ENCODE results near the gene BMPR1A.

Gene BMPR1A

GRCh38 chr10:86958901-86959736, 202.7 kb downstream of the BMPR1A start:
- Mint-ChIP-seq H3K36me3 (ENCODE audit: low read depth) (no peaks in the 10 kb centered on the region), H3K4me3 (no peak overlapping the region), H3K4me1 (ENCODE audit: low read depth) (no peaks in the 10 kb centered on the region), H3K27me3 (ENCODE audit: low read depth) (no peaks in the 10 kb centered on the region), H3K9me3 (no peaks in the 10 kb centered on the region), H3K27ac (no peak overlapping the region)
- no peak for DNase-seq (ENCODE audit: low spot score)

GRCh38 chr10:86959737-86960002, 203.3 kb downstream of the BMPR1A start:
- no peak overlapping the region for H3K27ac Mint-ChIP-seq
- no peak for DNase-seq (ENCODE audit: low spot score)
- H3K4me1 Mint-ChIP-seq (ENCODE audit: low read depth): no peaks in the 10 kb centered on the region
- H3K9me3 Mint-ChIP-seq: no peaks in the 10 kb centered on the region
- no peak overlapping the region for H3K4me3 Mint-ChIP-seq
- no peaks in the 10 kb centered on the region for H3K36me3 Mint-ChIP-seq (ENCODE audit: low read depth)
- no peaks in the 10 kb centered on the region for H3K27me3 Mint-ChIP-seq (ENCODE audit: low read depth)

- H3K27me3 Mint-ChIP-seq (ENCODE audit: low read depth): no peaks in the 10 kb centered on the region
- no peaks in the 10 kb centered on the region for H3K4me1 Mint-ChIP-seq (ENCODE audit: low read depth)
- H3K36me3 Mint-ChIP-seq (ENCODE audit: low read depth): no peaks in the 10 kb centered on the region
- no peak overlapping the region for H3K4me3 Mint-ChIP-seq
- DNase-seq (ENCODE audit: low spot score): peak; percentile 35
- H3K9me3 Mint-ChIP-seq: no peaks in the 10 kb centered on the region
- H3K27ac Mint-ChIP-seq: no peak overlapping the region
Measured at GRCh38 chr10:86960003-86960862, 203.8 kb downstream of the BMPR1A start.

- DNase-seq (ENCODE audit: low spot score): no peak
- H3K36me3 Mint-ChIP-seq (ENCODE audit: low read depth): no peaks in the 10 kb centered on the region
- H3K27me3 Mint-ChIP-seq (ENCODE audit: low read depth): no peaks in the 10 kb centered on the region
- no peak overlapping the region for H3K4me3 Mint-ChIP-seq
- H3K4me1 Mint-ChIP-seq (ENCODE audit: low read depth): peaks cover 5% of the 10 kb centered on the region
- H3K9me3 Mint-ChIP-seq: no peaks in the 10 kb centered on the region
- H3K27ac Mint-ChIP-seq: no peak overlapping the region
Measured at GRCh38 chr10:86960863-86961434, 204.5 kb downstream of the BMPR1A start.

- DNase-seq (ENCODE audit: low spot score): no peak
- peaks cover 11% of the 10 kb centered on the region for H3K4me1 Mint-ChIP-seq (ENCODE audit: low read depth)
- H3K27ac Mint-ChIP-seq: no peak overlapping the region
- H3K9me3 Mint-ChIP-seq: no peaks in the 10 kb centered on the region
- H3K36me3 Mint-ChIP-seq (ENCODE audit: low read depth): no peaks in the 10 kb centered on the region
- no peak overlapping the region for H3K4me3 Mint-ChIP-seq
- no peaks in the 10 kb centered on the region for H3K27me3 Mint-ChIP-seq (ENCODE audit: low read depth)
Measured at GRCh38 chr10:86961481-86962091, 205.2 kb downstream of the BMPR1A start.

GRCh38 chr10:86962136-86962980, 205.9 kb downstream of the BMPR1A start:
- Mint-ChIP-seq H3K9me3 (no peaks in the 10 kb centered on the region), H3K27me3 (ENCODE audit: low read depth) (no peaks in the 10 kb centered on the region), H3K27ac (no peak overlapping the region), H3K36me3 (ENCODE audit: low read depth) (no peaks in the 10 kb centered on the region), H3K4me3 (no peak overlapping the region), H3K4me1 (ENCODE audit: low read depth) (peaks cover 13% of the 10 kb centered on the region)
- DNase-seq (ENCODE audit: low spot score): no peak

- no peak overlapping the region for H3K27ac Mint-ChIP-seq
- peaks cover 16% of the 10 kb centered on the region for H3K4me1 Mint-ChIP-seq (ENCODE audit: low read depth)
- H3K9me3 Mint-ChIP-seq: no peaks in the 10 kb centered on the region
- DNase-seq (ENCODE audit: low spot score): no peak
- H3K27me3 Mint-ChIP-seq (ENCODE audit: low read depth): no peaks in the 10 kb centered on the region
- no peaks in the 10 kb centered on the region for H3K36me3 Mint-ChIP-seq (ENCODE audit: low read depth)
- no peak overlapping the region for H3K4me3 Mint-ChIP-seq
Measured at GRCh38 chr10:86962981-86963310, 206.5 kb downstream of the BMPR1A start.

- peaks cover 16% of the 10 kb centered on the region for H3K4me1 Mint-ChIP-seq (ENCODE audit: low read depth)
- H3K4me3 Mint-ChIP-seq: no peak overlapping the region
- no peaks in the 10 kb centered on the region for H3K27me3 Mint-ChIP-seq (ENCODE audit: low read depth)
- DNase-seq (ENCODE audit: low spot score): no peak
- no peaks in the 10 kb centered on the region for H3K36me3 Mint-ChIP-seq (ENCODE audit: low read depth)
- no peaks in the 10 kb centered on the region for H3K9me3 Mint-ChIP-seq
- no peak overlapping the region for H3K27ac Mint-ChIP-seq
Measured at GRCh38 chr10:86963341-86963919, 207.0 kb downstream of the BMPR1A start.

GRCh38 chr10:86964061-86964846, 207.8 kb downstream of the BMPR1A start:
- Mint-ChIP-seq H3K9me3 (no peaks in the 10 kb centered on the region), H3K4me3 (no peak overlapping the region), H3K27me3 (ENCODE audit: low read depth) (peaks cover 4% of the 10 kb centered on the region), H3K4me1 (ENCODE audit: low read depth) (peaks cover 16% of the 10 kb centered on the region), H3K27ac (no peak overlapping the region), H3K36me3 (ENCODE audit: low read depth) (no peaks in the 10 kb centered on the region)
- no peak for DNase-seq (ENCODE audit: low spot score)

GRCh38 chr10:86964847-86965190, 208.4 kb downstream of the BMPR1A start:
- Mint-ChIP-seq H3K36me3 (ENCODE audit: low read depth) (no peaks in the 10 kb centered on the region), H3K4me3 (no peak overlapping the region), H3K4me1 (ENCODE audit: low read depth) (peaks cover 16% of the 10 kb centered on the region), H3K27ac (no peak overlapping the region), H3K27me3 (ENCODE audit: low read depth) (peaks cover 8% of the 10 kb centered on the region), H3K9me3 (no peaks in the 10 kb centered on the region)
- no peak for DNase-seq (ENCODE audit: low spot score)

- no peak overlapping the region for H3K27ac Mint-ChIP-seq
- H3K36me3 Mint-ChIP-seq (ENCODE audit: low read depth): no peaks in the 10 kb centered on the region
- H3K4me1 Mint-ChIP-seq (ENCODE audit: low read depth): peaks cover 19% of the 10 kb centered on the region
- H3K4me3 Mint-ChIP-seq: peak overlapping the region; percentile 46
- H3K27me3 Mint-ChIP-seq (ENCODE audit: low read depth): peaks cover 15% of the 10 kb centered on the region
- DNase-seq (ENCODE audit: low spot score): no peak
- no peaks in the 10 kb centered on the region for H3K9me3 Mint-ChIP-seq
Measured at GRCh38 chr10:86965986-86966654, 209.7 kb downstream of the BMPR1A start.

GRCh38 chr10:86967481-86967941, 211.1 kb downstream of the BMPR1A start:
- no peak overlapping the region for H3K27ac Mint-ChIP-seq
- peaks cover 16% of the 10 kb centered on the region for H3K27me3 Mint-ChIP-seq (ENCODE audit: low read depth)
- no peak overlapping the region for H3K4me3 Mint-ChIP-seq
- H3K36me3 Mint-ChIP-seq (ENCODE audit: low read depth): no peaks in the 10 kb centered on the region
- peaks cover 23% of the 10 kb centered on the region for H3K4me1 Mint-ChIP-seq (ENCODE audit: low read depth)
- no peaks in the 10 kb centered on the region for H3K9me3 Mint-ChIP-seq
- no peak for DNase-seq (ENCODE audit: low spot score)

All from T-helper 2 cell treated with Interferon-gamma antibody and Interleukin-4, amounts not matched to agents 5 μg/mL and 100 μg/mL, for 36 hours (primary cell).